HFFc6 (cell line): ENCODE data around the gene RTF1. TPM values are rescaled to one million over a fixed set of nuclear protein-coding genes. Genes with fewer than 3 reads are reported as not detected.

Experiments used
- DNase-seq: peaks from one replicate; pipeline ENCODE4 v3.0.0-alpha.2; 2018
- H3K27ac Mint-ChIP-seq: 2 replicates; pipeline ENCODE4 v1.8.0; 2020; ENCODE audit warnings: mild to moderate bottlenecking, mixed read lengths
- H3K27me3 Mint-ChIP-seq: 2 replicates; pipeline ENCODE4 v1.8.0; 2021; ENCODE audit warnings: mild to moderate bottlenecking, moderate library complexity, mixed read lengths; ENCODE audit not compliant: insufficient read depth
- H3K36me3 Mint-ChIP-seq: 2 replicates; pipeline ENCODE4 v1.8.0; 2021; ENCODE audit warnings: low read depth, mixed read lengths
- H3K4me1 Mint-ChIP-seq: 2 replicates; pipeline ENCODE4 v1.8.0; 2020; ENCODE audit warnings: low read depth, mixed read lengths
- H3K4me3 Mint-ChIP-seq: 2 replicates; pipeline ENCODE4 v1.8.0; 2020; ENCODE audit warnings: mild to moderate bottlenecking, moderate library complexity, mixed read lengths
- H3K9me3 Mint-ChIP-seq: 2 replicates; pipeline ENCODE4 v1.8.0; 2020; ENCODE audit warnings: mild to moderate bottlenecking, mixed read lengths
- total RNA-seq, 6 experiments: library from RNA; stranded (reverse); fragmentation: NEBNext Ultra II Directional; extraction: Animal tissue kit (Norgen Biotek cat#: 25700); gene quantifications; 2 replicates in 1 of 6; 3 replicates in 5 of 6; pipeline ENCODE4 v1.2.3, GENCODE V29; 2021
- TF ChIP-seq, protein P1 (sequence below): fragments of 200-600 bp; sonication (generic); IDR thresholded peaks from 2 replicates; pipeline ENCODE4 v1.5.0; 2021; ENCODE audit warnings: antibody characterized with exemption, mild to moderate bottlenecking

RTF1 gene
- total RNA-seq, 6 experiments from 2014 or later = 32.3 to 38.3 (median 35.8) TPM

GRCh38 chr15:41501191-41501917 lies 84.5 kb downstream of the RTF1 start:
- H3K27me3 Mint-ChIP-seq = peaks cover 16% of the 10 kb centered on the region
- no peaks in the 10 kb centered on the region for H3K4me1 Mint-ChIP-seq
- no peak overlapping the region for H3K27ac Mint-ChIP-seq
- no peaks in the 10 kb centered on the region for H3K9me3 Mint-ChIP-seq
- no peak for DNase-seq
- H3K36me3 Mint-ChIP-seq = no peaks in the 10 kb centered on the region
- no peak overlapping the region for H3K4me3 Mint-ChIP-seq
- TF ChIP-seq, protein P1, sequence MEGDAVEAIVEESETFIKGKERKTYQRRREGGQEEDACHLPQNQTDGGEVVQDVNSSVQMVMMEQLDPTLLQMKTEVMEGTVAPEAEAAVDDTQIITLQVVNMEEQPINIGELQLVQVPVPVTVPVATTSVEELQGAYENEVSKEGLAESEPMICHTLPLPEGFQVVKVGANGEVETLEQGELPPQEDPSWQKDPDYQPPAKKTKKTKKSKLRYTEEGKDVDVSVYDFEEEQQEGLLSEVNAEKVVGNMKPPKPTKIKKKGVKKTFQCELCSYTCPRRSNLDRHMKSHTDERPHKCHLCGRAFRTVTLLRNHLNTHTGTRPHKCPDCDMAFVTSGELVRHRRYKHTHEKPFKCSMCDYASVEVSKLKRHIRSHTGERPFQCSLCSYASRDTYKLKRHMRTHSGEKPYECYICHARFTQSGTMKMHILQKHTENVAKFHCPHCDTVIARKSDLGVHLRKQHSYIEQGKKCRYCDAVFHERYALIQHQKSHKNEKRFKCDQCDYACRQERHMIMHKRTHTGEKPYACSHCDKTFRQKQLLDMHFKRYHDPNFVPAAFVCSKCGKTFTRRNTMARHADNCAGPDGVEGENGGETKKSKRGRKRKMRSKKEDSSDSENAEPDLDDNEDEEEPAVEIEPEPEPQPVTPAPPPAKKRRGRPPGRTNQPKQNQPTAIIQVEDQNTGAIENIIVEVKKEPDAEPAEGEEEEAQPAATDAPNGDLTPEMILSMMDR = no peak

- no peaks in the 10 kb centered on the region for H3K36me3 Mint-ChIP-seq
- peaks cover 12% of the 10 kb centered on the region for H3K27me3 Mint-ChIP-seq
- no peaks in the 10 kb centered on the region for H3K9me3 Mint-ChIP-seq
- H3K4me3 Mint-ChIP-seq = no peak overlapping the region
- no peaks in the 10 kb centered on the region for H3K4me1 Mint-ChIP-seq
- TF ChIP-seq, protein P1 = no peak
- no peak for DNase-seq
- no peak overlapping the region for H3K27ac Mint-ChIP-seq
Measured at GRCh38 chr15:41501931-41502794, 85.3 kb downstream of the RTF1 start.

GRCh38 chr15:41502795-41503668 lies 86.1 kb downstream of the RTF1 start:
- TF ChIP-seq, protein P1 = no peak
- DNase-seq = no peak
- Mint-ChIP-seq H3K4me3 (no peak overlapping the region), H3K4me1 (no peaks in the 10 kb centered on the region), H3K36me3 (no peaks in the 10 kb centered on the region), H3K27ac (no peak overlapping the region), H3K27me3 (peaks cover 15% of the 10 kb centered on the region), H3K9me3 (no peaks in the 10 kb centered on the region)

DNA sequence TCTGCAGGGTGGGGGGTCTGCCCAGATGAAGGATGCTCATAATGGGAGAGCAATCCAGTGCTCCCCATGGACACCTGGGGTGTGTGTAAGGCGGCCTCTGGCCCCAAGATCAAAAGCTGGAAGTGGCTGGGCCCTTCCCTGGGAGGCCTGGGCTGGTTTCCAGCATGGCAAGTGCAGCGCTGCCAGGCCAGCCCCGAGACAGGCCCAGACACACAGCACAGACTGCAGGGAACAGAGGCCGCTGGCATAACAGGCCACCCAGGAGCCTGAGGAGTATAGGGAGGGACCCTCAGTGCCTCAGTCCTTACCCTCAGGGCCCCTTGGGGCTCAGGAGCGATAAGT lies 86.7 kb downstream of the RTF1 start:
- no peaks in the 10 kb centered on the region for H3K36me3 Mint-ChIP-seq
- H3K9me3 Mint-ChIP-seq = no peaks in the 10 kb centered on the region
- peaks cover 16% of the 10 kb centered on the region for H3K27me3 Mint-ChIP-seq
- no peak overlapping the region for H3K4me3 Mint-ChIP-seq
- H3K4me1 Mint-ChIP-seq = no peaks in the 10 kb centered on the region
- H3K27ac Mint-ChIP-seq = no peak overlapping the region
- TF ChIP-seq, protein P1 = no peak
- DNase-seq = no peak

GRCh38 chr15:41504751-41505492 lies 88.0 kb downstream of the RTF1 start:
- no peak for DNase-seq
- Mint-ChIP-seq H3K27ac (no peak overlapping the region), H3K4me1 (no peaks in the 10 kb centered on the region), H3K4me3 (no peak overlapping the region), H3K9me3 (no peaks in the 10 kb centered on the region), H3K36me3 (no peaks in the 10 kb centered on the region), H3K27me3 (peaks cover 17% of the 10 kb centered on the region)
- TF ChIP-seq, protein P1 = no peak
